HG03432 (cell line): Measurements from ENCODE around the gene TRUB1.
"Not testable (repeated sequence)": the region's sequence is repeated elsewhere in the genome, so short reads cannot be mapped to it uniquely, and the experiment has no call there.

Experiments
- ATAC-seq: cut with Tn5 transposase; IDR thresholded peaks from one replicate; pipeline ENCODE4 v1.9.1; 2021; ENCODE audit warnings: mild to moderate bottlenecking, moderate library complexity; ENCODE audit not compliant: unreplicated experiment

The TRUB1 gene

DNA sequence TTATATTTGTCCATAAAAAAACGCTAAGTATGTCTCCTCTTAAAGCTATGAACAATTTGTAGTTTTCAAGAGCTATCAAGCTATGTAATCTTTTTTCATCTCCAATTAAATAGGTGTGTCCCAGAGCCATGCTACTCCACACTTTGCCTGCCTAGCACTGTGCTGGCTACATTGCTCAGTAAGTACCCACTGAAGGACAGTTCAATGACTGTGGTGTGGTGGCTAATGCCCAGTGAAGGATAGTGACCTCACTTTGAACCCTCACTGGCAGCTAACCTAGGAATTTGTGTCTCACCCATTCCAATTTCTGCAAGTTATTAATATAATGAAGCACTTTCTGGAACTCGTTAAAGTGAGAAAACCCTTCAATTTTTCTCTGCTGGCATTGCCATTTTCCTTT is 14.4 kb upstream of the TRUB1 start:
- no peak for ATAC-seq

DNA sequence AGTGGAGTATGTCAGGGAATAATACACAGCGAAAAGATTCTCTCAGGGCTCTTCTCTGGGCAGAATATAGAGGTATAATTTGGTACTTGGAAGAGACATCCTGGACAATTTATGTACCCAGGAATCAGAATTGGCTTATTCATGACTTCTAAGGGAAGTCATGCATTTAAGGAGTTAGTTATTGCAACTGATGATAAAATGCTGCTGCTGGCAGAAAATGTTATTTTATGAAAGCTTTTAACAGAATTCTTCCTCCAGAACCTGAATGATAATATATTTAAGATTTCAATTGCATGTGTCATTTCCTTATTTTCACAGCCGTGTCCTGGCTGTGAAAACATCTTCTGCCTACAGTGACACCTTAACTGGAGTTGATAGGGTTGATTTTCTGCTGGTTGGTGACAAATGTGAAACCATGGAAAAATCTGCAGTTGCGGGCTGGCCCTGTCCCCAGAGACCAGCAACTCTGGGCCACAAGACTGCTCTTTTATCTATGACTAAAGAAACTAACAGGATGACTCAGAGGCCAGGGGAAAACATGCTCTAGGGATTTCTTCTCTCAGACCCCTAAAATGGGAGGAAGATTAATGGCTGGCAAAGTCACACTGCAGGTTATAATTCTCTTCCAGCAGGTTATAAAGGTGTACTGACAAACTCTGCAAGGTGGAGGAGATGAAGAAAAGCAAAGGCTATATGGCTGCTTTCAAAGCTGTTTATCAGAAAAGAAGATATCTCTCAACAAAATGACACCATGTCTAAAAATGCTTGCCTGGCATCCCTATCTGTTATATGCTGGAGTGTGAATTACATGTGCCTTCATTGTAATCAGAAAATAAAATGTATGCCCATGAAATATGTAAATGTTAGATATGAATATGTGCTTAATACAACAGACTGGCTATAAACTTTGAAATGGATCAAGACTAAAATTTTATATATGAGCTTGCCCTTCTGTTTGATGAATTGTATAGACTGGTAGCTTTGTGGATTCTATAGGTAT is 12.1 kb upstream of the TRUB1 start:
- ATAC-seq = peak; percentile 98

DNA sequence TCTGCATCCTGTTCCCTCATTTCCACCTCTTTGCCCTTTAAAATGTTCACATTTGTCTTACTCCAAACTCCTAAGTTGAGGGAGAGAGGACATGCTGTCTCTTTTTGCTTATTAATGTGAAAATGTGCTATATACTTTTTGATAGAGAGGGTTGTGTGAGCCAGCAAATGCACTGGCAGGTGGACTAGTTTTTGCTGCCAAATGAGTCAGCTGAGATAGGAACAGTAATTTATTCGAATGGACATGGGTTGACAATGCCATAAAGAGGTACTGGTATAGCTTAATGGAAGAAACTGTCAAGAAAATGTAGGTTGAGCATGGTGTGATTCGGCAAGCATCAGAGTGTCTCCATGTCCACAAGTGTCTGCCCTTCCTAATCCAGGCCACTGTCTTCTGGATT is 9.2 kb upstream of the TRUB1 start:
- no peak for ATAC-seq

DNA sequence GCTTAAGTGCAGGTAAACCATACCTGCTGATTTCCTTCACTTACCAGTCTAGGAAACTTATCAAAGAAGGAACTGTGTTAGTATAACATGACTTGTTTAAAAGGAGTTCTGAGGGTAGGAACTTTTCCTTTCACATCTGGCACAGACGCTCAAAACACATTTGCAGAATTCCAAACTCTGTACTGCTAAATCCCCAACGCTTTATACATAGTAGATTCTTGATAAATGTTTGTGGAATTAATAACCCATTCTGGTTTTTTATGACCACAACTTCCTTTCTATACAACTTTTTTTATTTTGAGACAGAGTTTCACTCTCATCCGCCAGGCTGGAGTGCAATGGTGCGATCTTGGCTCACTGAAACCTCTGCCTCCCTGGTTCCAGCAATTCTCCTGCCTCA is 7.7 kb upstream of the TRUB1 start:
- ATAC-seq = no peak

DNA sequence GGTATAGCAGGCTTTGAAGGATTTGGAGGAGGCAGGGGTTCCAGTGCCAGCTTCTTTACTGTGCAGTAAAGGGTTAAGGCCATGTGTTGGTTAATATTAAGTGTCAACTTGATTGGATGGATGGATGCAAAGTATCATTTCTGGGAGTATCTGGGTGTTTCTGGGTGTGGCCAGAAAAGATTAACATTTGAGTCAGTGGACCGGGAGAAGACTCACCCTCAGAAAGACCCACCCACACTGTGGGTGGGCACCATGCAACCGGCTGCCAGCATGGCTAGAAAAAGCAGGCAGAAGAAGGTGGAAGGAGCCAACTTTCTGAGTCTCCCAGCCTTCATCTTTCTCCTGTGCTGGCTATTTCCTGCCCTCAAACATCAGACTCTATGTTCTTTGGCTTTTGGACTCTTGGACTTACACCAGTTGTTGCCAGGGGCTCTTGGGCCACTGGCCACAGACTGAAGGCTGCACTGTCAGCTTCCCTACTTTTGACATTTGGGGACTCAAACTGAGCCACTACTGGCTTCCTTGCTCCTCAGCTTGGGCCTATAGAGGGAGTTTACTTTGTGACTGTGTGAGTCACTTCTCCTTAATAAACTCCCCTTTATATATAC is 6.8 kb upstream of the TRUB1 start:
- no peak for ATAC-seq

DNA sequence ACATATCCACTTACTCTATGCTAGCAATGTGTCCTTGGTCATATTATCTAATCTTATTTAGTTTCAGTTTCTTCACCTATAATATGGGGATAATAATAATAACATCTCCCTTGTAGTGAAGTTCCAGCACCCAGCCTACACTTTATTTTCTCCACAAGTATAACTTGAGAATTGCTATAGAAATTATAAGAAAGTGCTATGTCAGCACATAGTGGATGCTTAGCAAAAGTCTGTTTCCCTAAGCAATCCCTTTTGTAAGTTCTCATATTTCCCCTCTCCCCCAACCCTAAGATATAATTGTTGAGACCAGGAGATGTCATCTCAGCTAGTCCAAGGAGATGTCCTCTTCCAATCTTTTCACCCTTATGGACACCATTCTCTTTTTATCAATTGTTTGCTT is 5.8 kb upstream of the TRUB1 start:
- no peak for ATAC-seq

DNA sequence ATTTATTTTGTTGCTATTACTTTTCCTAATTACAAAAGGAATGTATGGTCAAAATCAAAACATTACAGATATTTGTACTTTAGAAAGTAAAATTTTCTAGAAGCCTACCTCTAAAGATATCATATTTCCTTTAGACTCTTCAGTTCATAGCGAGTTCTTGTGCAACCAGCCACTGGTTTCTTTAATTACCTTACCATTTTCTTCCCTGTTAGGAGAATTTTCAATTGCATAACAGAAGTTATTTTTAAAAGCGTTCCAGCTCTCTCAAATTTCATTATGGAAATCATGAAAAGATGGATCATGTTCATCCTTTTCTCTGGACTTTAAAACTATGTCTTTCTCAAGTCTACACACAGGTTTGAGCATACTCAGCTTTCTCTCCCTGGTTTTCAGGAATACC is 5.0 kb upstream of the TRUB1 start:
- ATAC-seq = no peak

DNA sequence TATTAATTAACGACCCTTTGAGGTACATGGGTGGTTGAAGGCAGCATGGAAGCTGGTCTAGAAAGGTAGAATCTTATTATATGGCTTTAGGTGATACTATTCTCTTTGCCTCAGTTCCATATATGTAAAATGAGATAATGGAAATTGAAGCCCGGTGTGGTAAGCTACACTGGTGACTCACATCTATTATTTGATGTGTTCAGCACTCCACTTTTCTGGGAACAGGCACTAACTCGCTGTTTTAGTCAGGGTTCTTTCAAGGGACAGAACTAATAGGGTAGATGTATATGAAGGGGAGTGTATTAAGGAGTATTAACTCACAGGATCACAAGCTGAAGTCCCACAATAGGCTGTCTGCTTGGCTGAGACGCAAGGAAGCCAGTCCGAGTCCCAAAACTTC is 4.4 kb upstream of the TRUB1 start:
- no peak for ATAC-seq

DNA sequence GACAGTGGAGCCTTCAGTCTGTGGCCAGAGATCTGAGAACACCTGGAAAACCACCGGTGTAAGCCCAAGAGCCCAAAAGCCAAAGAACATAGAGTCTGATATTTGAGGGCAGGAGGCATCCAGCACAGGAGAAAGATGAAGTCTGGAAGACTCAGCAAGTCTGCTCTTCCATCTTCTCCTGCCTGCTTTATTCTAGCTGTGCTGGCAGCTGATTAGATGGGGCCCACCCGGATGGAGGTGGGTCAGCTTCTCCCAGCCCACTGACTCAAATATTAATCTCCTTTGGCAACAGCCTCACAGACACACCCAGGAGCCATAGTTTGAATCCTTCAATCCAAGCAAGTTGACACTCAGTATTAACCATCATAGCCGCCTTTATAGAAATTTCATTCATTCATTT is 4.0 kb upstream of the TRUB1 start:
- not testable (repeated sequence) for ATAC-seq

DNA sequence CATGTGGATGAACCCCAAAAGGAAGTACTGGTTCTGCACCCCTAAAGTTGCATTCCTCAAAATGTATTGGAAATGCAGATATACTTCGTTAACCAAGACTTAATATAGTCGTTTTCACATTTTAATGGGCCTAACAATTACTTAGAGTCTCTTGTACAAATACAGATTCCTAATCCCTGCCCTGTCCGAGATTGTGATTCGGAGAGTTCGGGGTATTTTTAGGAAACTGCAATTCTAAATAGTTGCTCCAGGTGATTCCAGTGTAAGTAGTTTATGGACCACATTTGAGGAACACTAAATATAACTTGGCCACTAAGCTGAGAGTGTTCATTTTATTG is 830 bp downstream of the TRUB1 start:
- ATAC-seq = no peak

DNA sequence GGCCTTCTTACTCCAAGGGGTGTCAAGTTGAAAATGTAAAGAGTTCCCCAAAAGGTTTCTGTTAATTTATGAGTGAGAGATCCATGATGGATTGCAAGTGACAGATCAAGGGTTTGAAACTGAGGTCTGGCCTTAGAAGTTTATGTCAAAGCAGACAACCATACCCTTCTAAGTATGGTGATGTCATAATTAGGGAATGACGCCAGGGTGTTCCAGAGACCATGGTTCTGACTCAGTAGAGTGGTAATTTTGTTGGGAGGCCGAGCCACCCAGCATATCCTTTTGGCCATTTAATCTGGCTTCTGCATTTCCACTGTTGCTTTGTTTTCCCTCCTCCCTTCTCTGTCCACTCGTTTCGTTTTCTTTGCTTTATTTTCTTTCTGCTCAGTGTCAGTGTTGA is 2.7 kb downstream of the TRUB1 start:
- no peak for ATAC-seq

DNA sequence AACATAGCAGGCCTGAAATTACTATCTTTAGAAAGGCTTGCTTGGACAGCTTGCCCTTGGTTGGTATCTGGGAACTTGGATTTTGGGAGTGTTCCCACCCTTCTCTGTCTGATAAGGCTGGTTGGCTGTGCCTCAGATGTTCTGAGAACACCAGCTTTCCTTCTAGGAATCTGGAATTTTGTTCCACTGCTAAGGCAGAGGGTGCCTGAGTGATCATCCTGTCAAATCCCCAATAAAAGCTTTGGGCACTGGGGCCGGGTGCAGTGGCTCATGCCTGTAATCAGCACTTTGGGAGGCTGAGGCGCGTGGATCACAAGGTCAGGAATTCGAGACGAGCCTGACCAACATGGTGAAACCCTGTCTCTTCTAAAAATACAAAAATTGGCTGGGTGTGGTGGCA is 5.0 kb downstream of the TRUB1 start:
- ATAC-seq = no peak

DNA sequence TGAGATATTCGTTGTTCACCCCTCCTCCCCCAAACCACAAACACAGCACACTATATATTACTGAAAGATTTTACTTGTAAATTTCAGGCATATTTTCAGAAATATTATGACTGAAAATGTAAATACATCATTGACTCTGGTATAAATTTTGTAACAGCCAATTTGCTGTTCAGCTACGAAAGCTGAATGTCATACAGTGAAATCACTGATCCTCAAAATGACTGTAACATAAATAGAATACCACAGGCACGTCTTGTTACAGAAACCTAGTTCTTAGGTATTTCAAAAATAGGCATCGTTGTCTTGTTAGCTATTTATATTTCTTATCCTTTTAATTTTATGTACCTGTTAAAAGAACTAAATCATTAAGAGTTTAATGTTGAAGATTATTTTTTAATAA is 15.1 kb downstream of the TRUB1 start:
- peak; percentile 77 for ATAC-seq

DNA sequence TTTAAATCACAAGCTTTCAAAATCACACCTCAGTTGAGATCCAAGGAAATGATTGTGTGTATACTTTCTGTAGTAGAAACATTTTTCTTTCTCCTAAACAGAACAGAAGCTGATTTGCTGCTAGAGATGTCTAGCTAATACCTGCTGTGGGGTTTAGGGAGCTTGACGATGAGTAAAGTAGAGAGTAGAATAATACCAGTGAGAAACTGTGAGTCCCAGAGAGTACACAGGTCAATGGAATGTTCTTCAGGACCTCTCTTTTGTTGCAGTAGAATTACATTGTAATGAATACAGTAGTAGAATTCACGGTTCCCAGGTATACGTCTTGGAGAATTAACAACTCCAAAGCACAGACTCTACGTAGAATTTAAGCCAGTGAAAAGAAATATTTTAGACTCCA is 18.0 kb downstream of the TRUB1 start:
- ATAC-seq = no peak

DNA sequence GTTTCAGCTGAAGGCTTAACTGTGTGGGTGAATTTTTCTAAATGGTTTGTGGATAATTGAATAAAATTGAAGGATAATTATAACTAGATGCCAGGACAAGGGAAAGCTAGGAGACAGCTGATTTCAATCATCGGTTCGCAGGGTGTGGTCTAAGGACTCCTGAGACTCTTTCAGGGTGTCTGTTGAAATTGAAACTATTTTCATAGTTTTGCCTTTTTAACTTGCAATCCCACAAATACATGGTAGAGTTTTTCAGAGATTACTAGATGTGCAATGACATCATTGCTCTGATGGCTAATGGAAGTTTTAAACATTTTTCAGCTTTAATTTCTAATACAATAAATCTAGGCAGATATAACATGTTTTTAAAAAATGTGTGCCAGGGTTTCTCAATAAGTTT is 18.5 kb downstream of the TRUB1 start:
- peak; percentile 66 for ATAC-seq

DNA sequence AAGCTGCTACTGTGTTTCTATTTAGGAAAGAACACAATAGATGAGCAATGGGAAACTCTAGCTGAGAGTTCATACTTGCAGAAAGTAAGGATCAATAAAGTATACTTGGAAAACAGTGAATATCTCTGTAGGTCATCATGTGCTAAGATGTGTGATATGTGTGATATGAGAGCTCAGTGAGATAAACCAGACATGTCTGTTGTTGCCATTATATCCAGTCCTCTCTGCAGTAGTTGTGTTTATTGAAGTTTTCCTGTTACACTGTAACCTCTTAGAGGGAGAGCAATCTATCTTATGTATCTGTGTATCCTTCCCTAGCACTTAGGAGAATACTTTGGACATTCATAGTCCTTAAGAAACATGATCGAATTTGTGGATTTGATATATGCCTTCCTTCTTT is 19.1 kb downstream of the TRUB1 start:
- ATAC-seq = no peak

DNA sequence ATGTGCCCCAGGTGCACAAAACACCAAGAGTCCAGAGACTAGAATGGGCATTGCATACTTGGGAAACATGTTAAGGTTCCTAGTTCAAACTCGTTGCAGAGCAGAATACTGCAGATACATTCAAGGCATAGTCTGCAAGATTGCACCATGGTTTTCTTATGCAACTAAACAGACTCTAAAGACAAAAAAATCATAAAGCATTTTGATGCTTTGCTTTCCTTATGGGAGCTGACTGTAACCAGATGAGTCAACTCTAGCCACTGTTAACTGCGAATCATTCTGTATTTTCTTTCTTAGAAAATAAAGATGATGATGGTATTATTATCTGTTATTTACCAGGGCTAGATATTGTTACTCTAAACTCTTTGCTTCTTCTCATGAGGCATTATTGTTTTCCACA is 19.7 kb downstream of the TRUB1 start:
- ATAC-seq = no peak

DNA sequence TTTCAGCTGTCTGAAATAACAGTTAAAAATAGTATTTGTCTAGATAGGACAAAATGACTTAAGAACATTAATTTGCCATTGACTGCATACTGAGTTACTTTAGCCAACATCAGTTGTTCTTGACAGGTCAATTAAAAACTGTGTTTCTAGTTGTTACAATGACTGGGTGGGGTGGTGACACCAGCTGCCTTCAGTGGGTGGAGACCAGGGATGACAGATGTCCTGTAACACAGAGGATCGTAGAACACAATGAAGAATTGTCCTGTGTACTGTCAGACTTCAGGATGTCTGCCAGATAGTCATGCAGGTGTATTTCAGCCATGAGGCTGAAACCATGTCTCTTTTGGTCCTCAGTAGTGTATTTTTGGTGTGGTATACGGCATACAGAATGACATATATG is 24.4 kb downstream of the TRUB1 start:
- ATAC-seq = no peak

DNA sequence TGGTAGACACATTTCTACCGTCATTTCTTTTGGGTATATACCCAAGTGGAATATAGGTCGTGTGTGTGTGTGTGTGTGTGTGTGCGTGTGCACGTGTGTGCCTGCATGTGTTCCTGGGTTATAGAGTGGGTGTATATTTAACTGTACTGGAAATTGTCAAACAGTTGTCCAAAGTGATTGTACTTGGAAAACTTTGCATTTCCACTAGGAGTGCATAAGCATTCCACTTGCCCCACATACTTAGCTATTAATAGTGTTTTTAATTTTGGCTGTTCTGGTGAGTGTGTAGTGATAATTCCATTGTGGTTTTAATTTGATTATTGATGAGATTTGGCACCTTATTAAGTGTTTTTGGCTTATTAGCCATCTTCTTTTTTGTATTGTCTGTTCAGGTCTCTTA is 25.9 kb downstream of the TRUB1 start:
- ATAC-seq = no peak

DNA sequence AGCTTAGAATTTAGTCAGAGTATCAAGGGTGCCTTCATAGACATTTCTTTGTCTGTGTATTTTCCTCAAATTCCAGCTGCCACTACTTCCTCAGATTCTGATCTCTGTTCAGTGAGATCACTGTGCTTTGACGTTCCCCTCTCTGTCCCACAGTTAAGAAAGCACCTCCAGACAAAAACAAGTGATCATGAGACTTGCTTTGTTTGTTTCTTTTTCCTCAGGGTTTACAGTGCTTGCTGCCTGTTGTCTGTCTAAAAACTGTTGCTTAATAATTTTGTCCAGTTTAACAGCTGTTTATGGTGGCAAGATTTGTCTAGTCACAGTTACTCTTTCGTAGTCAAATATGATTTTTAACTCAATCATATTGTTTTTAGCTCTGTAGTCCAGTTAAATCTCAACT is 29.1 kb downstream of the TRUB1 start:
- no peak for ATAC-seq

DNA sequence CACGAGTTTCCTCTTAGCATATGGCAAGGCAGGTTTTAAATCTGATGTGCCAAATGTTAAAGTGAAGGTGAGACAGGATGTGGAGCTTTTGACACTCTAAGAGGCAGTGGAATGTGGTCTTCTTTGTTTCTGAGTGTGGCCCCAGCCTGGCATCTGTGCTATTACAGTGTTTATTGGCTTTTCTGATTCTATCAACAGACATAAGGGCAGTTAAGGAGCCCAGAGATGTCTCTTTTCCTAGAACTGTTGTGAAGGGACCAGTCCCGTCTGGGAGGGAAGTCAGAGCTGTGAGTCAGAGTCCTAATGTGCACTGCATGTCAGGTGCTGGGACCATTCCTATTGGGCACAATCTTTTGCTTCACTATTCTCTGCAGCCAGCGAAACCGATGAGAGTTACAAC is 32.5 kb downstream of the TRUB1 start:
- ATAC-seq = no peak

DNA sequence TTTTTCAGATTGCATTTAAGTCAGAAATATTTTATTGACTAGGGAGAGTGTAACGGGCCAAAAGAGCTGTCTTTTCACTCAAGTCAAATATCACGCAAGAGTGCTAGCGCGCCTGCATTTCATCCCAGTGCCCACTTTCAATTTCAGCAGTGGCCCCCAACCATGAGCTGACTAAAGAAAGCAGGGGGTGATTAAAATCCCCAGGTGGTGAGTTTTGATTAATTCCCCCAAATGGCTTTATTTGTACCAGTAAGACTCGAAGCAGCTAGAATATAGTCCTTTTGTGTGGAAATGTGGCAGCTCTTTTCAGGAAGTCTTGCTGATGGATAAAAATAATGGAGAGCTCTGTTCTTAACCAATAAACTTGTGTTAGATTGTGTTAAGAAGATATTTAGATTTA is 35.3 kb downstream of the TRUB1 start:
- no peak for ATAC-seq

DNA sequence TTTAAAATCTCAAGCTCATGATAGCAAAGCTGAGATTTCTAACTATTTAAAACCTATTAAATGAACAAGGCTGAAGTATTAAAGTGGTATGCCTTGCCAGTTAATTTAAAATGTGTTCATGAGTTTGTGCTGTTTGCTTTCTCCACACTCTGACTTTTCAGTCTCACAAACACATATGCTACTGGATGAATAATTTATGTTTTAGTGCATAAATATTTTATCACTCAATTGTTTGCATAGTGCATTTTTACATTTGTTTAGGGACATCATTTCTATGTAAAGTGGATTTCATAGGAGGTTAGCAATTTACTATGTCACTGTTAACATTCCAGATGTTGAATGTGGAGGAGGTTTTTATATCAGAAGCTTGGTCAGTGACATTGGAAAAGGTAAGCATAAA is 36.0 kb downstream of the TRUB1 start:
- ATAC-seq = no peak
